HCT116 (cell line): Measurements from ENCODE around the gene SLC38A3. TPM values are rescaled to one million over a fixed set of nuclear protein-coding genes. Genes with fewer than 3 reads are reported as not detected.

Experiments
- ATAC-seq: fragments of 200-7000 bp; cut with Tn5 transposase; 2 replicates; pipeline ENCODE4 v1.9.1; 2020; ENCODE audit warnings: mild to moderate bottlenecking, moderate library complexity
- BruUV-seq: library from RNA; stranded (reverse); fragments of 400-500 nt; replicated peaks from 2 replicates; lab custom pipeline; 2021; lab: Mats Ljungman, UMichigan
- CTCF ChIA-PET: fragments of 300-600 bp; sonication (Branson Sonifier 250); formaldehyde crosslinking; loops from one replicate; lab custom pipeline; 2021; ENCODE audit warnings: antibody characterized with exemption; lab: Charles Lee
- POLR2A ChIA-PET: fragments of 300-600, 350-600 bp; sonication (Branson Sonifier 250); formaldehyde crosslinking; loops from one replicate; lab custom pipeline; 2021; ENCODE audit warnings: antibody characterized with exemption; lab: Charles Lee
- RAD21 ChIA-PET, 2 experiments: fragments of 300-600 bp; sonication (Branson Sonifier 250); formaldehyde crosslinking; loops; one replicate each; lab custom pipeline; 2023; ENCODE audit warnings: low total read pairs in 2 of 2; ENCODE audit not compliant: uncharacterized antibody in 2 of 2, unreplicated experiment in 2 of 2, low non-redundant PET in 1 of 2; lab: Charles Lee
- DNase-seq: peaks from one replicate; pipeline ENCODE4 v3.0.0-alpha.2; 2010; ENCODE audit warnings: low read depth, low spot score
- H2AFZ ChIP-seq: fragments of 200-600 bp; shearing (Covaris generic), sonication (generic); 2 replicates; pipeline ENCODE4 v1.6.1; 2017; ENCODE audit warnings: low read depth, mixed run types, mixed read lengths, antibody characterized with exemption, low read length; ENCODE audit not compliant: poor library complexity, severe bottlenecking
- H3K27ac ChIP-seq: 2 replicates; pipeline ENCODE4 v1.5.1; 2012; ENCODE audit warnings: low read depth, low read length
- H3K27me3 ChIP-seq: fragments of 200-600 bp; sonication (generic); 2 replicates; pipeline ENCODE4 v1.6.1; 2016; ENCODE audit warnings: mixed run types, low read length, mixed read lengths; ENCODE audit not compliant: insufficient read depth
- H3K36me3 ChIP-seq, 2 experiments: fragments of 200-500 bp in 1 of 2; fragments of 200-600 bp in 1 of 2; sonication (Bioruptor generic) in 1 of 2; sonication (generic) in 1 of 2; 2 replicates each; pipeline versions ENCODE4 v1.5.1 to v1.6.1; 2014 to 2016; ENCODE audit warnings: low read length in 2 of 2, inconsistent platforms in 1 of 2, mixed read lengths in 1 of 2, mixed run types in 1 of 2; ENCODE audit not compliant: insufficient read depth in 2 of 2, control insufficient read depth in 1 of 2
- H3K4me1 ChIP-seq, 2 experiments: fragments of 200-600 bp in 1 of 2; sonication (generic) in 1 of 2; 2 replicates each; pipeline versions ENCODE4 v1.5.1 to v1.6.1; 2012 to 2017; ENCODE audit warnings: low read length in 2 of 2, inconsistent platforms in 1 of 2, mild to moderate bottlenecking in 1 of 2, mixed read lengths in 1 of 2, mixed run types in 1 of 2, moderate library complexity in 1 of 2; ENCODE audit not compliant: insufficient read depth in 2 of 2, control insufficient read depth in 1 of 2
- H3K4me2 ChIP-seq: fragments of 200-600 bp; sonication (generic); 2 replicates; pipeline ENCODE4 v1.6.1; 2017; ENCODE audit warnings: mixed run types, low read length, mixed read lengths
- H3K4me3 ChIP-seq, 2 experiments: fragments of 200-600 bp in 1 of 2; sonication (generic) in 1 of 2; replicated peaks in 1 of 2; 2 replicates each; pipeline ENCODE4 v1.5.1; 2011 to 2016; ENCODE audit warnings: low read length in 2 of 2, control low read depth in 1 of 2, low read depth in 1 of 2, mild to moderate bottlenecking in 1 of 2, mixed read lengths in 1 of 2, mixed run types in 1 of 2
- H3K79me2 ChIP-seq: fragments of 200-600 bp; sonication (generic); 2 replicates; pipeline ENCODE4 v1.6.1; 2017; ENCODE audit warnings: mild to moderate bottlenecking, mixed run types, low read length, moderate library complexity, mixed read lengths; ENCODE audit not compliant: insufficient read depth
- H3K9ac ChIP-seq: fragments of 200-600 bp; sonication (generic); 2 replicates; pipeline ENCODE4 v1.6.1; 2016; ENCODE audit warnings: low read length, mixed read lengths
- H3K9me2 ChIP-seq: fragments of 200-600 bp; sonication (generic), shearing (Covaris generic); 2 replicates; pipeline ENCODE4 v1.6.1; 2017; ENCODE audit warnings: mixed run types, mild to moderate bottlenecking, moderate library complexity; ENCODE audit not compliant: insufficient read depth
- H3K9me3 ChIP-seq, 2 experiments: fragments of 200-500 bp in 1 of 2; fragments of 200-600 bp in 1 of 2; sonication (Bioruptor generic) in 1 of 2; sonication (generic) in 1 of 2; 2 replicates each; pipeline ENCODE4 v1.6.1; 2014 to 2017; ENCODE audit warnings: low read length in 2 of 2, mixed read lengths in 2 of 2, inconsistent platforms in 1 of 2, low read depth in 1 of 2, mild to moderate bottlenecking in 1 of 2, mixed run types in 1 of 2, moderate library complexity in 1 of 2; ENCODE audit not compliant: control insufficient read depth in 1 of 2, insufficient read depth in 1 of 2
- H4K20me1 ChIP-seq: fragments of 200-600 bp; sonication (generic), shearing (Covaris generic); 2 replicates; pipeline ENCODE4 v1.6.1; 2017; ENCODE audit warnings: mixed run types, mild to moderate bottlenecking, moderate library complexity; ENCODE audit not compliant: insufficient read depth
- ATF3 ChIP-seq: IDR thresholded peaks from 2 replicates; pipeline ENCODE4 v1.6.1; 2012
- CBX3 ChIP-seq: IDR thresholded peaks from 2 replicates; pipeline ENCODE4 v1.6.1; 2012; ENCODE audit warnings: low read depth
- CEBPB ChIP-seq: IDR thresholded peaks from 2 replicates; pipeline ENCODE4 v1.6.1; 2012; ENCODE audit warnings: low read depth
- EGR1 ChIP-seq: IDR thresholded peaks from 2 replicates; pipeline ENCODE4 v1.6.1; 2012; ENCODE audit warnings: low read depth
- EZH2phosphoT487 ChIP-seq: fragments of 200-600 bp; IDR thresholded peaks from 2 replicates; pipeline ENCODE4 v1.6.1; 2018; ENCODE audit warnings: antibody characterized with exemption, borderline replicate concordance
- POLR2AphosphoS5 ChIP-seq: IDR thresholded peaks from 2 replicates; pipeline ENCODE4 v1.6.1; 2011; ENCODE audit warnings: mild to moderate bottlenecking, low read depth, low read length, moderate library complexity
- RAD21 ChIP-seq: IDR thresholded peaks from 2 replicates; pipeline ENCODE4 v1.6.1; 2012; ENCODE audit warnings: low read depth, mild to moderate bottlenecking
- REST ChIP-seq: IDR thresholded peaks from 2 replicates; pipeline ENCODE4 v1.6.1; 2012; ENCODE audit warnings: low read depth
- SRF ChIP-seq: IDR thresholded peaks from 2 replicates; pipeline ENCODE4 v1.6.1; 2012; ENCODE audit warnings: low read depth
- YY1 ChIP-seq: IDR thresholded peaks from 2 replicates; pipeline ENCODE4 v1.6.1; 2011; ENCODE audit warnings: low read length, low read depth, moderate library complexity, mild to moderate bottlenecking; ENCODE audit not compliant: insufficient replicate concordance; ENCODE audit errors: extremely low read depth
- intact Hi-C: fragments of 100-400 bp; cut with micrococcal nuclease; formaldehyde crosslinking; loops from 2 replicates; pipeline ENCODE4 v1.10.0; 2022
- total RNA-seq: library from RNA; stranded (reverse); gene quantifications from one replicate; pipeline ENCODE4 v1.2.1, GENCODE V29; 2021; ENCODE audit not compliant: unreplicated experiment
- TF ChIP-seq, protein P1 (sequence below): IDR thresholded peaks from 2 replicates; pipeline ENCODE4 v1.6.1; 2011; ENCODE audit warnings: mild to moderate bottlenecking, low read length, moderate library complexity; ENCODE audit not compliant: insufficient replicate concordance; ENCODE audit errors: extremely low read depth
- TF ChIP-seq, protein P2 (sequence below), 3 experiments: fragments of 200-600 bp in 1 of 3; sonication (generic) in 1 of 3; IDR thresholded peaks in 2 of 3; conservative IDR thresholded peaks in 1 of 3; 2 replicates each; pipeline ENCODE4 v1.5.1; 2012 to 2017; ENCODE audit warnings: low read depth in 2 of 3, low read length in 2 of 3, antibody characterized with exemption in 1 of 3, borderline replicate concordance in 1 of 3, control low read depth in 1 of 3, mild to moderate bottlenecking in 1 of 3, mixed read lengths in 1 of 3, mixed run types in 1 of 3, moderate library complexity in 1 of 3; ENCODE audit not compliant: insufficient read depth in 1 of 3

The SLC38A3 gene
- total RNA-seq, 1 experiment from 2014 or later = 3.1 TPM

GRCh38 chr3:50219285-50219684 lies 14.2 kb downstream of the SLC38A3 start:
- BruUV-seq = no TSS peak
- no peaks in the 10 kb centered on the region for H3K27me3 ChIP-seq
- H3K36me3 ChIP-seq = no peaks in the 10 kb centered on the region
- H3K4me1 ChIP-seq = no peaks in the 10 kb centered on the region
- H3K4me2 ChIP-seq = no peak overlapping the region
- H3K9ac ChIP-seq = no peak overlapping the region
- ATAC-seq (no peak), DNase-seq (no peak)
- no peak overlapping the region for H3K4me3 ChIP-seq
- no peak overlapping the region for H3K27ac ChIP-seq
- no peaks in the 10 kb centered on the region for H4K20me1 ChIP-seq
- no peak for TF ChIP-seq EZH2phosphoT487
- no peaks in the 10 kb centered on the region for H3K79me2 ChIP-seq
- no peaks in the 10 kb centered on the region for H3K9me2 ChIP-seq
- ChIA-PET RAD21 (no interaction called here), POLR2A (no interaction called here), CTCF (interaction anchor here (4.1 kb wide), 1 partner anchor 24 kb away, joined by 26 read pairs; no protein-coding TSS in a partner anchor)
- no peak overlapping the region for H2AFZ ChIP-seq
- no peaks in the 10 kb centered on the region for H3K9me3 ChIP-seq
- intact Hi-C loops = no loop called here

DNA sequence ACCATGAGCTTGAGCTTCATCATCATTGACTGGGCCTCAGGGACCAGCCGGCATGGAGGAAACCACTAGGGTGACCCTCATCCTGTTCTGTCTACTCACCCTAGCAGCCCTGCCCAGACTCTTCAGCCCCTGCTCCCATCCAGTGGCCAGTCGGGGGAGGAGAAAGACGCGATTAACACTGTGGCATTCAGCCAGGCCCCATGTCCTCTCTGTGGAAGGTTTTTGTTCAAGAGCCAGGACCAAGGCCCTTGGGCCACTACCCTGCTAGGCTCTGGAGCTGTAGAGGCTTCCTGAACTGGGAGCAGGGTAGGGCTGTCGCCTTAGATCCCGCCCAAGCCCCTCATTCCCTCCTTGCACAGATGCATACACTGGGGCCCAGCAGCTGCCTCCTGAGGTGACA lies 15.0 kb downstream of the SLC38A3 start:
- H3K9ac ChIP-seq = no peak overlapping the region
- H3K4me3 ChIP-seq = no peak overlapping the region
- H4K20me1 ChIP-seq = no peaks in the 10 kb centered on the region
- DNase-seq (no peak), ATAC-seq (no peak)
- no TSS peak for BruUV-seq
- no peaks in the 10 kb centered on the region for H3K36me3 ChIP-seq
- no peaks in the 10 kb centered on the region for H3K9me3 ChIP-seq
- POLR2A ChIA-PET = no interaction called here
- H3K4me2 ChIP-seq = no peak overlapping the region
- RAD21 ChIA-PET = no interaction called here
- H3K4me1 ChIP-seq = no peaks in the 10 kb centered on the region
- H3K79me2 ChIP-seq = no peaks in the 10 kb centered on the region
- CTCF ChIA-PET = interaction anchor here (4.1 kb wide), 1 partner anchor 25 kb away, joined by 26 read pairs; no protein-coding TSS in a partner anchor
- intact Hi-C loops = no loop called here
- H3K27me3 ChIP-seq = no peaks in the 10 kb centered on the region
- no peak overlapping the region for H2AFZ ChIP-seq
- H3K27ac ChIP-seq = no peak overlapping the region
- no peaks in the 10 kb centered on the region for H3K9me2 ChIP-seq
- TF ChIP-seq EGR1 (no peak), REST (no peak), RAD21 (no peak), YY1 (no peak), SRF (no peak), CBX3 (no peak), CEBPB (no peak), EZH2phosphoT487 (no peak), ATF3 (no peak), POLR2AphosphoS5 (no peak)
- TF ChIP-seq, protein P1, sequence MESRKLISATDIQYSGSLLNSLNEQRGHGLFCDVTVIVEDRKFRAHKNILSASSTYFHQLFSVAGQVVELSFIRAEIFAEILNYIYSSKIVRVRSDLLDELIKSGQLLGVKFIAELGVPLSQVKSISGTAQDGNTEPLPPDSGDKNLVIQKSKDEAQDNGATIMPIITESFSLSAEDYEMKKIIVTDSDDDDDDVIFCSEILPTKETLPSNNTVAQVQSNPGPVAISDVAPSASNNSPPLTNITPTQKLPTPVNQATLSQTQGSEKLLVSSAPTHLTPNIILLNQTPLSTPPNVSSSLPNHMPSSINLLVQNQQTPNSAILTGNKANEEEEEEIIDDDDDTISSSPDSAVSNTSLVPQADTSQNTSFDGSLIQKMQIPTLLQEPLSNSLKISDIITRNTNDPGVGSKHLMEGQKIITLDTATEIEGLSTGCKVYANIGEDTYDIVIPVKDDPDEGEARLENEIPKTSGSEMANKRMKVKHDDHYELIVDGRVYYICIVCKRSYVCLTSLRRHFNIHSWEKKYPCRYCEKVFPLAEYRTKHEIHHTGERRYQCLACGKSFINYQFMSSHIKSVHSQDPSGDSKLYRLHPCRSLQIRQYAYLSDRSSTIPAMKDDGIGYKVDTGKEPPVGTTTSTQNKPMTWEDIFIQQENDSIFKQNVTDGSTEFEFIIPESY = no peak
- TF ChIP-seq, protein P2, sequence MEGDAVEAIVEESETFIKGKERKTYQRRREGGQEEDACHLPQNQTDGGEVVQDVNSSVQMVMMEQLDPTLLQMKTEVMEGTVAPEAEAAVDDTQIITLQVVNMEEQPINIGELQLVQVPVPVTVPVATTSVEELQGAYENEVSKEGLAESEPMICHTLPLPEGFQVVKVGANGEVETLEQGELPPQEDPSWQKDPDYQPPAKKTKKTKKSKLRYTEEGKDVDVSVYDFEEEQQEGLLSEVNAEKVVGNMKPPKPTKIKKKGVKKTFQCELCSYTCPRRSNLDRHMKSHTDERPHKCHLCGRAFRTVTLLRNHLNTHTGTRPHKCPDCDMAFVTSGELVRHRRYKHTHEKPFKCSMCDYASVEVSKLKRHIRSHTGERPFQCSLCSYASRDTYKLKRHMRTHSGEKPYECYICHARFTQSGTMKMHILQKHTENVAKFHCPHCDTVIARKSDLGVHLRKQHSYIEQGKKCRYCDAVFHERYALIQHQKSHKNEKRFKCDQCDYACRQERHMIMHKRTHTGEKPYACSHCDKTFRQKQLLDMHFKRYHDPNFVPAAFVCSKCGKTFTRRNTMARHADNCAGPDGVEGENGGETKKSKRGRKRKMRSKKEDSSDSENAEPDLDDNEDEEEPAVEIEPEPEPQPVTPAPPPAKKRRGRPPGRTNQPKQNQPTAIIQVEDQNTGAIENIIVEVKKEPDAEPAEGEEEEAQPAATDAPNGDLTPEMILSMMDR (IDR thresholded peaks at IDR 0.05 in 2 of 3, conservative IDR thresholded peaks at IDR 0.05 in 1 of 3; ENCODE audit: borderline replicate concordance in 1 of 3, insufficient read depth in 1 of 3, low read depth in 2 of 3, low read length in 2 of 3) = no peak
